Activated CD8-positive, alpha-beta memory T cell treated with anti-CD3 and anti-CD28 coated beads, Interleukin-2, amount 50 U/mL, for 1 hour (primary cell): ENCODE data around the gene STK16.

ENCODE experiments used
- DNase-seq: peaks from one replicate; pipeline ENCODE4 v3.0.0-alpha.2; 2020; ENCODE audit errors: extremely low read depth

Gene STK16

DNA sequence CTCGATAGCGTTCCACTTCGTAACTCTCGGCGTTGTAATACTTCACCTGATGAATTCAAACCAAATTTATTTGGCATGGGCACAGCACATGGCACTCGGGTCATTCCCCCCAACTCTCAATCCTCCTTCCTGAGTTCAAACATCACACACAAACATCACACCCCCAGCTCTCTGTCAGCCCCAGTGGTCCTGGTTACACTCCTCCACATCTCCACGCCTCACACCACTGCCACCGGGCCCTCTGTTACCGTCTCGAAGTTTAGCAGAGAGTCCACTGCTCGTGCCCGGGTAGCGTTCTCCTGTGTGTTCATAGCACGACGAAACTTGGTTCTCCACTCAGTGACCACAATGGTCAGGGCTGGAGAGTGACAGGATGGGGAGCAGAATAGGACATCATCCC lies 31.1 kb upstream of the STK16 start:
- no peak for DNase-seq

DNA sequence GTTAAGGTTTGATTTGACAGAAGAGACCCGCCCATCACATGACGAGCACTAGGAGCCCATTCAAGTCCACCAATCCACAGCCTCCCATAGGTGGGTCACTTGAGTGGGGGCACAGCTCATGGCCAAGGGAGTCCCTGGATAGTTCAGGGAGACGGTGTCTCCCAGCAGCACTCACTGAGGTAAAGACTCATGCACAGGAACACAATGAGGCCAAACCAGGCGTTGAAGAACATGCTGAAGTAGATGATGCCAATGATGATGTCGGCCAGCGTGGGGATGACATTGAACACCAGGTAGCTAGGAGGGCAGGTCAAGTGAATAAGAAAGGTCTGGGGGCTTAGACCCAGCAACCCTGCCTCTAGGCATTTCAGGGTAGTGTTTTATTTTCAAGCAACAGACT lies 30.5 kb upstream of the STK16 start:
- DNase-seq, result no peak

DNA sequence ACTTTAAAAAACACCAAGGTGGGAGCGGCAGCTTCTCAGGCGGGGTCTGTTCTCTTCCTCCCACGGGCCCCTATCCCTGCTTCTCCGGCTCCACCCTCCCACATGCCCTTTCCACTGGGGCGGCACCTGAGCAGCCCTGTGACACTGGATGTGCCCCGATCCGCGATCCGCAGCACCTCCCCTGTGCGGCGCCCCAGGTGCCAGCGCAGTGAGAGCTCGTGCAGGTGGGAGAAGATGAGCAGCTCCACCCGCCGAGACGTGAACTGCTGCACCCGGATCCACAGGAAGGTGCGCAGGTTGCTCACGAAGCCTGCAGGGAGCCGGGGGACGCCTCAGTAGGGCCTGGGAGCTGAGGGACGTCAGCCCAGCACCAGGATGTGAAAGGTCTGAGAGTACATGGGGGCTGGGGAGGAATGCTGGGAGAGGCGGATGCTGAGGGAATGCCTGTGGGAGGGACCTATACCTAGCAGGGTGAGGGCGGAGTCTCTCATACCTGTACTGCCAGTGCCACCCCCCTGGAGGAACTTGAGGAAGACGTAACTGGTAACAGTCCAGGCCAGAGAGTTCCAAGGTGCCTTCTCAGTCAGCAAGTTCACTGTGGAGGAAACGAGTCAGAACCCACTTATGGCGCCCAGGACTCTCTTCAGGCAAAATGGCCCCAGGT lies 29.3 kb upstream of the STK16 start:
- DNase-seq, result no peak

DNA sequence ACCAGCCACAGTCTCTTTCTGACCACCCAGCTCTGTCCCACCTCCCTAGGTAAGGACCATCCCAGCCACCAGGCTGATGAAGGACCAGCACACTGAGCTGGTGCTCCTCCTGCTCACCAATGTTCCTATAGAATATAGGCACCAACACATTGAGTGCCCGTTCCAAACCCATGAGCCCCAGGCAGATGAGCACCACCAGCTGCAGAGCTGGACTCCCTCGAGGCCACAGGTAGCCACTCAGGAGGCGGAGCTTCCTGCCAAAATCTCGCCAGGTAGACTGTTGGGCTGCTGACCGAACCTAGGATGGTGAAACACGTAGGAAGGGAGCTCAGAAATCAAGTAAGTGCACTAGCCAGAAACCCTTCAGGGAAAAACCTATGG lies 28.8 kb upstream of the STK16 start:
- DNase-seq, result no peak

DNA sequence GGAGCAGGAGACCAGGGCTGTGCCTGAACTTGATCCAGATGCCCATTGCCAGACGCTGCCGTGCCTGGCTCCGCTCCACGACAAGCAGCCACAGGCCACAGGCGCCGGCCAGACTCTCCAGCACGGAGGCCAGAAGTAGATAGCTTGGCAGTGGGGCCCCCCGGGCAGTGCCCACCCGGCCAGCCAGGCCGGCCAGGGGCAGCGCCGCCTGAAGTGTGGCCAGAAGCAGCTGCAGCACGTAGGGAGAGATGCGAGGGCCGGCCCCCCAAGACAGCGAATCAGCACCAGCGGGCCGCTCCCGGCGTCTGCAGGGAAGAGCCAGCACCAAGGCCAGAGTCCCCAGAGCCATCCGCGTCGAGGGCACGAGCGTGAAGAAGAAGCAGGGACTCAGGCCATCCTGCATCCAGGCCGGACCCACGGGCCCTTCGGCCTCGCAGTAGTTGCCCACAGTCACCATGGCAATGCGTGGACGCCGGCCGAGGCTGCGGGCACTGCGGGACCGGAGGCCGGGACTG lies 27.0 kb upstream of the STK16 start:
- no peak for DNase-seq

DNA sequence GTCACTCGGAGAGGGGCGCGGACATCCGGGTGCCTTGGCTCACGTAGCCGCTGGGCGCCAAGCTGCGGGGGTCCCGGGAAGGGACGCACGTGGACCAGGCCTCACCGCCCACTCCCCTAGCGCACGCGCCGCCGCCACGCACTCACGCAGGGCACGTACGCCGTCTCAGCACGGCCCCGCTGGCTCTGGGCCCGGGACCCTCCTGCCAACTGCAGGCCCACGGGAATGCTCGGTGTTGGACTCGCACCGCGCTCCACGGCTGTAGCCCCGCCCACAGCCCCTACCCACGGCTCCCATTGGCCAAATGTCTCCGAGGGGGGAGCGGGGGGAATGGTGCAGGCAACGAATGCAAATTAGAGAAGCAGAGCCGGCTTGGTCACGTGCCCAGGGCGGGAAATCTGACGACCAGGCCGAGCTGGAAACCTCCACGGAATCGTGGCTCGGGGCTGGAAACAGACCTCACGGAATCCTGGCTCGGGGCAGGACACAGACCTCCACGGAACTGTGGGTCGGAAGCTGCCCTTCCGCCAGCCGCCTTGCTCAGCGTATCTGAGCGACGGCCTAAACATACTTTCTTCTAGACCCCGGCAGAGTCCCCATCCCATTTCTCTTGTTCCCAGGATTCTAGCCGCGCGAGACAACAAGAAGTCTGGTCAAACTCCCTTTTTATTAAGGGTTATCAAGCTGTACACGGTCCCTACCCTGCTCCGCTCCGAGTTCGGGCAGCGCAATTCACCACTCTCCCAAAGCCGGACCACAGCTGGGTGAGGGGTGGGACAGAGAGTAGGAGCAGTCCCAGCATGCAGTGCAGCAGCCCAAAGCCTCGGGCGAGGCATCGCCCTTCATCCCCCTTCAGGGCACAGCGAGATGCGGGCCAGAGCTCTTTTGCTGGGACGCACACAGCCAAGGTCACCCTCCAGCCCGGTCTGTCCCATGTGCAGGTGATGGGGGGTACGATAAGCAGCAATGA lies 26.3 kb upstream of the STK16 start, which contains the start of gene ABCB6:
Gene ABCB6, minus strand, starts transcription at position 227 of the 970 bp plus-strand sequence. CDS start 285 bp downstream, outside the sequence.
- peak; percentile 71 for DNase-seq

DNA sequence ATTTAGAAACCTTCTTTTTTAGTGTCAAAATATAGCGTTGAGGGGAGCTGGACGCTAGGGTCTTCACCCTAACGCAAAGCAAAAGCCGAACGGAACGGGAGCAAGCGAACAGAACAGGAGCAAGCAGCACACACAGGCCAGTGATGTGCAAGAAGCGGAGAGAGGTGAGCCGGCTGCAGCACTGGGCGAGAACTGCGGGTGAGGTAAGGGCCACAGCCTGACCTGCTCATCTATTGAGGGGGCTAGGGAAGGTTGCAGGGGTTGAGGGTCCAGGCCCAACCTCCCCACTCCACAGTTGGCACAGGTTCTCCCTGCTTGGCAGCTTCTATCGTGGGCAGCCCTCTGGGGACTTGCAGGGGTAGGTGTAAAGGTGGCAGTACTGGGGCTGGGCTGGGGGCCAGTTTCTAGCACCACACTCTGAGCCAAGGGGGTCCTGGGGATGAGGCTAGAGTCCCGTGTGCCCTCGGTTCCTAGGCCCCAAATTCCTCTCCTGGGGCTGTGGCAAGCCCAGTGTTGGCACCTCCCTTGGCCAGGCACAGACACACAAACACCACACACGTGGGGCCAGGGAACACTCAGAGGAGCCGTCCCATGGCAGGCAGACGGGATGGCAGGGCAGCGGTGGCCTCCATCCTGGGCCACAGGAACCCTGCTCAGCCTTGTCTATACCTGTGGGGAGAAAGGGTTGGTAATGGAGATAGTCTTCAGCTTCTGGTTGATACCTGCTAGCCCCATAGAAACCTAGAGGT lies 25.3 kb upstream of the STK16 start:
- no peak for DNase-seq

DNA sequence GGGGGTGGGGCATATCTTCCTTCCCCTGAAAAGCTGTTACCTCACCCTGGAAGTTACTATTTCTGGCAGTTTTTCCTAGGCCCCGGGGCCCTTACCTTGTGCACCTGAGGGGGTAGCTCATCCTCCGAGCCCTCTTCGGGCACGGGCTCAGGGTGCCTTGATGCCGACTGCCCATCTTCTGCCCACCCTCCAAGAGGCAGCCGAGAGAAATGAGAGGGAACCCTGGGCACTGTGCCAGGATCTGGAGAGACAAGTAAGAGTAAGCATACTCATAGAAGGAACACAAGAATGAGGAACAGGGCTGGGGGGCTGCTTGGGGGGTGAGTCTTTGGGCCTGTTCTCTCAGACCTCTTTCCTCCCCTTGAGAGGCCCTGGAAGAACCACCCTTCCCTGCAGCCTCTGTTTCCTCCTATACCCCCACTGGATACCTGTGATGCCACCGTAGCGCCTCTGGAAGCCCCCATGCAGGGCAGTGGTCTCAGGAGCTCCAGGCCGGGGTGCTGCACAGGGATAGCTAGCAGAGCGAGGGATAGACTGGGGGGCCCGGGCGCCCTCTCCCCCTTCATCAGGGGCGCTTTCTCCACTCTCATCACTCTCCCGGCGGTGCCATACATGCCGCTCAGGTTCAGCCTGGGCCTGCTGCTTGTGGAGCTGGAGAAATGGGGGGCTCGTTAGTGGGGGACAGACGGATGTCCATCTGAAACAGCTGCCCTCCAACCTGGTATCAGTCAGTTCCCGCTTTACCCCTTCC lies 24.5 kb upstream of the STK16 start:
- DNase-seq, result no peak

DNA sequence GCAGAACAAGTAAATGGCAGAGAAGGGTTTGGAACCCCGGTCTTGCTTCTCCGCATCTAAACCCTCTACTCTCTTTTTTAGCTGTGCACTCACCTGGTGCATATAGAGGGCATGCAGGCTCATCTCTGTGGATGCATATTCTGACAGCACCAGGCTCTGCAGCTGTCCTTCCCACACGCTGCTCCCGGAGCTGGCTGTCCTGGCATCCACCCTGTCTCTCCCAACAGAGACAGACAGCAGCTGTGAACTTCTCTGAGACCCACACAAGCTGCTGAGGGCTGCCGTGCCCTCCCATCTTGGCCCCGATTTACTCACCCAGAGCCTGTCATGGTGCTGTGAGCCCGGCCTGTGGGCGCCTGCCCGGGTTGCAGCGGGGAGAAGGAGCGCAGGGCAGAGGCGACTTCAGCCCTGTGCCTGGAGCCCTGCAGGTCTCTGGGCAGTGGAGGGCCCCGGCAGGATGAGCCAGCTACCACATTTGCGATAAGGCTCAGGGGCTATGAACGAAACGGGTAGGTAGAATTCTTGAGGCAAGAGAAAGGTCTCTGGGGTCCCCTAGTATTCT lies 23.2 kb upstream of the STK16 start:
- no peak for DNase-seq

DNA sequence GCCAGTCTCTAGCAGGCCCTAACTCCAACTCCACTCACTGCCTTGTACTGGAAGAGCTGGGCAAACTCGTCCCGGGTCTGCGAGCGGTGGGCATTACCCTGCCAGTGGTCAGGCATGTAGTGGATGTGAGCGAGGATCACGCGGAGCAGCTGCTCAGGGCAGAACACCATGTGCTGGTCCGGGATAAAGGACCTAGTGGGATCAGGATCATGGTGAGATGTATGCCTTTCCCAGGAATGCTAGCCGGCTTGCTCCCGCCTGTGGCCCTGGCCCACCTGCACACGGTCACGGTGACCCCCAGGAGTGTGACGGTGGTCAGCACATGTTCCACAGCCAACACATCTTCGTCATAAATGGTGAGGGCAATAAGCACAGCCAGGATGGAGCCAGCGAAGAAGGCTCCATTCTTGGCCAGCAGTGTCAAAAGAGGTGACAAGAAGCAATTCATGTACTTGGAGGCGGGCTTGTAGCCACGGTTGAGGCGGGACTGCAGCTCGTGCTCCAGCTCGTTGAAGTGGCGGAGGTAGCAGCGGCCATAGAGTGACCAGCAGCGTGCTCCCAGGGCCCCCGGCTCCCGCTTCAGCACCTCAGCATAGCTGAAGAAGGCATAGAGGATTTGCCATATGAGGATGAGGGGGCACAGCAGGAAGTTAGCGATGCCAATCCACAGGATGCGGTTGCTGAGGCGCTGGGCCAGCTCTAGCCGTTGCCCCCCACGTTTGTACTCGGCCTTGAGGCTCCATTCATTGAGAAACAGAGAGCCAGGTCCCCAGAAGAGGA lies 21.3 kb upstream of the STK16 start:
- DNase-seq, result no peak

DNA sequence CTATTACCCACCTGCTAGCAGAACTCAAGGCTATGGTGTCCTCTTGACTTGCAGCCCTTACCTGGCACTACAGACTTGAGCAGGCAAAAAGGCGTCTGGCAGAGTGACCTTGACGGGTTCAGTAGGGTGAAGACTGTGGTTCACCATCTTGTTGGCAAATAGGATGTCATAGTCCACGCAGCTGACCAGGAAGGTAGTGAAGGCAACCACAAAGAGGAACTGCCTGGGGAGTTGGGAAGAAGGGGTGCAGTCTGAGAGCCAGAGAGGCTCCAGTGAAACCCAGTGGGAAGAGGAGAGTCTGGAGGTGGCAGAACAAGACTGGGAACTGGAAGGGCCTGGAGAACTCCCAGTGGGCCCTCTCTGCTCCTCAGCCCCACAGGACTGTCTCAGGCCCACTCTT lies 19.9 kb upstream of the STK16 start:
- DNase-seq, result no peak

DNA sequence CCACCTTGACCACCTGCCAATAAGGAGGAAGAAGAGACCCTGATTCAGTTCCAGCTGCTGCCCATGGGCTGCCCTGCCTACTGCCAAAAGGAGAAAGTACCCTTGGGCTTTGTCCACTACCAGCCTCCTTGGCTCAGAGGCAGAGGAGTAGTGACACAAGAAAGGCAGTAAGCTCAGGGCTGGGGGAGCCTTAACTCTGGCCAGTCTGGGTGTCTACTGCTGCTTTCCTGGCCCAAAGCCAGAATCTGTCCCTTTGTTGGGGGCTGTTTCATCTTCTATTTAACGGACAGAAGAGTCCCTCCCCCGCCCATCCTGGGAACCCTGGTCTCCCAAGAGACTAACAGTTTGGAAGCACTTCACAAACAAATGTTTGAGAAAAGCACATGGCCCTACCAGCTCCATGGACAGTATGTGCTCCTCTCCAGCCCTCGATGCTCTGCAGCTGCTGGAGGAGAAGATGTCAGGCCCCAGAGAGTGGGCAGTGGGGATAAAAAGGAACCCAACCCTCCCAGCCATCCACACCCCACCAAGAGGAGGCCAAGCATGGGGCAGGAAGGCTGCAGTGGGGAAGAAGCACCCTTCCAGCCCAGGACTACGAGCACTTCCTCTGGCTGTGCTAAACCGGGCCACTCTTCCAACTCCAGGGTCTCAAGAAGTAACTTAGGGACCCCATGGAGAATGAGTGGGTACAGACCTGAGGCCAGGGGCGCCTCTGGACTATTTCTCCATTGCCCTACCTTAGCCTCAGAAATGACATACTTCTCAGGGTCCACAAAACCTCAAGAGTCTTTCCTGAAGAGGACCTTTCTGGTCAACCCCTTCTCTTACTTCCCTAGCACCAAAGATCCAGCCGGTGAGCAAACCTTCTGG lies 17.0 kb upstream of the STK16 start:
- DNase-seq, result no peak

DNA sequence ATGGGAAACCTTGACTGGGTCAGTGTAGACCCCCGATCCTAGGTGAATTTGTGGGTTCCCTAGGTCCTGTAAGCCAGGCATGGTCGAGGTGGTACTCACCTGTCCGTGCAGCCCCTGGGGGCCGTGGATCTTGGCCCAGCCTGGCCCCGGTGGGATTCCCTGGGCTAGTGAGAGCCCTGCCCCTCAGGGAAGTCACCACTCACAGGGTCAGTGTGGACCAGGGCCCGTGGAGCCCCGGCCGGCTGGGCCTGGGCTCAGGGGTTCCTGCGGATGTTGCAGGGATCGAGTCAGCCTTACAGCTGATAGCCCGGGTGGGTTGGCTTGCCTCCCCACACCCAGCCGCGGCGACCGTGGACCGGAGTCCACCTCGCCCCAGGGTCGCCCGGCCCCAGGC lies 16.4 kb upstream of the STK16 start:
- no peak for DNase-seq

DNA sequence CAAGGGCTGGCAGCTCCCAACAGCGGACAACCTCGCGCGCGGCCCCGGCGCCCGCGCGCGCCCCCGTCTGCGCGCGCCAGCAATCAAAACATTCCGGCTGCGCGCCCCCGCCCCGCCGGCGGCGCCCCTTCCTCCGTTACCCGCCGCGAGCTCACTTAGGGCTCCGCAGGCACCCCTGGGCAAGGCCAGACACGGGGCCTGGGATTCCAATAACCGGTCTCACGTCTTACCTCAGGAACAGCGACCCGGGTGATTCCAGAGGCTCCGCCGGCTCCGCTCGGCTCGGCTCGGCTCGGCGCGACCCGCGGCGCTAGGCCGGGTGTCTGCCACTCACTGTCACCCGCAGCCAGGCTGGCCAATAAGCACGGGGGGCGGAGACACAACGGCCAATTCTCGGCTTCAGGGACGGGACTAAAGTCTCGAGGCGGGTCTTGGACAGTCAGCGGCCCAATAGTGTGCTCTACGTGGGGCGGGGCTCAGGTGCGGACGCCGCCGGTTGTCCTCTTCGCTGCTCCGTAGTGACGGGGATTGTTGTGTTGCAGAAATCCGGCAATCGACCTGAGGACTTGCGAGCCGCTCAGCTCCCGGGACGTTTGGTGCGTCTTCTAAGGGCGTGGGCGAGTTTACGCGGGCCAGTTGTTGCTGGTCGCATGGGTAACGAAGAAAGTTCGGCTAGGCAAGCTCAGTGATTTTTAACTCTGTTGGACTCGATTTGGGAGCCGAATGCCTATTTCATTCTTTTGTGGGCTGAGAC lies 15.8 kb upstream of the STK16 start, which contains the start of the genes ANKZF1 and ATG9A:
Gene ANKZF1, plus strand, starts transcription at position 502 of the 754 bp plus-strand sequence. CDS start 452 bp downstream, outside the sequence.
Gene ATG9A, minus strand, starts transcription at position 332 of the 754 bp plus-strand sequence. CDS start 1,612 bp downstream, outside the sequence.
- peak; percentile 97 for DNase-seq

DNA sequence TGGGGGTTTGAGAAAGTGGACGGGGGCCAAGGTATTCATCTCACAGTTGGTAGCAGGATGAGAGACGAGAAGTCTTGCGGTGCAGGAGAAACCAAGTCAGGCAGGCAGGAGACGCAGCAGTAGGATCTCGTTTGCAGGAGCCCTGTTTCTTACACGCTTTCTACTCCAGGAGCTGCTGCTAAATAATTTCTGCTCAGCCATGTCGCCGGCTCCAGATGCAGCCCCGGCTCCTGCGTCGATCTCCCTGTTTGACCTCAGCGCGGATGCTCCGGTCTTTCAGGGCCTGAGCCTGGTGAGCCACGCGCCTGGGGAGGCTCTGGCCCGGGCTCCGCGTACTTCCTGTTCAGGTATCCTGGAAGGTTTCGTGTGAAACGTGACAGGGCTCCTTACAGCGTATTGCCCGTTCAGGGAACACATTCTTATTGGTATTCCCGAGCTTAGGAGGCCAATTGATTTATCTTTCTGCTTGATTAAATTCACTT lies 15.2 kb upstream of the STK16 start:
- DNase-seq, result no peak

DNA sequence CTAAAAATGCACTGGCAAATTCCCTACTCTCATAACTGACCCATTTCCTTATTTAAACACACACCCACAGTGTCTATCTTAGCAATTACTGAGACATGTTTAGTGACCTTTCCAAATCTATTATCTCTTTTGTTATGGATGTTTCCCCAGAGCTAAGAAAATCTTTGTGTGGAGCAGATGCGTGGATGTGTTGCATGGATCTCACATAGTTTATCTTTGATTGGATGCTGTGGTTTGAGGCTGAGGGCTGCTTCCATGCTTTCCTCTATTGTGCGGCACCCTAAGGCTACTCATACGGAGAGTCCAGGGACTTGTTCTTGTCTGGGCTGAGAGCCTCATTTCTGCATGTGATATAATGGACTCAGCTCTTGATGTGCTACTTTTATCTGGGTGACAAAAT lies 10.9 kb upstream of the STK16 start:
- DNase-seq, result no peak

DNA sequence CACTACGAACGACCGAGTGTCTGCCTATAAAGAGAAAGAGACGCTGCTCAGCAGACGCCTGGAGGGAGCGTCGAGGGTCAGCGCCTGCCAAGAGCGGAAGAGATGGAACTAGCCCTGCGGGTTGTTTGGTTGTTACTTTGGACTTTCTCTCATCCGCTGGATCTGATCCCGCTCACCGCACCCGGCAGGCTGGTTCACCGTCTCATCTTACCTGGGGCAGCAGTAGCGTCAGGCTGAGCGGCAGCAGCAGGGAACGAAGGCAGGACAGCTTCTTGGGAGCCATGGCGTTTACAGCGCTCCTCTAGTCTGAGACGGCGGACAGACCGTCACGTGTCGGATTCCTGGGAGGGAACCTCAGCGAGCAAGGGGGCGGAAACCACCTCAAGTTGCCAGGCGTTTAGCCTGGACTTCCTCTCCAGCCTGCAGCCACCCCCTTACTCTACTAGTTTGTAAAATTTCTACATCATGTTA lies 2.0 kb upstream of the STK16 start:
- no peak for DNase-seq

DNA sequence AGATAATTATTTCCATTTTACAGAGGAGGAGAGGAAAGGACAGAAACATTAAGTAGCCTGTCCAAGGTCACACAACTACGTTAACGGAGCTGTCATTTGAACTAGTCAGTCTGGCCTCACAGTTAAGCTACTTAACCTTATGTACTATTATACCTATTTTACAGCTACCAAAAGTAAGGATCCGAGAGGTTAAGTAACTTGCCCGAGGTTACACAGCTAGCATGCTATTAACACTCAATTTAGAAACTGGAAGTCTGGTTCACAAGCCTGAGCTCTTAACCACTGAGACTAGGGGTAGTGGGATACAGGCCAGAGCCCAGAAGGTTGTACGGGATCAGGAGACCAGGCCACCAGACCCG lies 511 bp upstream of the STK16 start:
- no peak for DNase-seq
